ENCODE data around the gene BCL2L15.

- TF ChIP-seq, protein P1, sequence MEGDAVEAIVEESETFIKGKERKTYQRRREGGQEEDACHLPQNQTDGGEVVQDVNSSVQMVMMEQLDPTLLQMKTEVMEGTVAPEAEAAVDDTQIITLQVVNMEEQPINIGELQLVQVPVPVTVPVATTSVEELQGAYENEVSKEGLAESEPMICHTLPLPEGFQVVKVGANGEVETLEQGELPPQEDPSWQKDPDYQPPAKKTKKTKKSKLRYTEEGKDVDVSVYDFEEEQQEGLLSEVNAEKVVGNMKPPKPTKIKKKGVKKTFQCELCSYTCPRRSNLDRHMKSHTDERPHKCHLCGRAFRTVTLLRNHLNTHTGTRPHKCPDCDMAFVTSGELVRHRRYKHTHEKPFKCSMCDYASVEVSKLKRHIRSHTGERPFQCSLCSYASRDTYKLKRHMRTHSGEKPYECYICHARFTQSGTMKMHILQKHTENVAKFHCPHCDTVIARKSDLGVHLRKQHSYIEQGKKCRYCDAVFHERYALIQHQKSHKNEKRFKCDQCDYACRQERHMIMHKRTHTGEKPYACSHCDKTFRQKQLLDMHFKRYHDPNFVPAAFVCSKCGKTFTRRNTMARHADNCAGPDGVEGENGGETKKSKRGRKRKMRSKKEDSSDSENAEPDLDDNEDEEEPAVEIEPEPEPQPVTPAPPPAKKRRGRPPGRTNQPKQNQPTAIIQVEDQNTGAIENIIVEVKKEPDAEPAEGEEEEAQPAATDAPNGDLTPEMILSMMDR (IDR thresholded peaks at IDR 0.05): no peak
- TF ChIP-seq POLR2A (IDR thresholded peaks at IDR 0.05): no peak
Measured at GRCh38 chr1:113895098-113895497, 7.7 kb upstream of the BCL2L15 start.
